GM21529 (cell line): ENCODE results near the gene CACNG4.
"Not testable (repeated sequence)": the region's sequence is repeated elsewhere in the genome, so short reads cannot be mapped to it uniquely, and the experiment has no call there.

Source experiments
- ATAC-seq: cut with Tn5 transposase; IDR thresholded peaks from one replicate; pipeline ENCODE4 v1.9.1; 2021; ENCODE audit not compliant: unreplicated experiment

CACNG4 gene

GRCh38 chr17:67041119-67041518 is 76.6 kb downstream of the CACNG4 start:
- ATAC-seq: not testable (repeated sequence)

GRCh38 chr17:67041531-67041930 is 77.0 kb downstream of the CACNG4 start:
- no peak for ATAC-seq

- ATAC-seq: no peak
Measured at GRCh38 chr17:67041941-67042899, 77.7 kb downstream of the CACNG4 start.

DNA sequence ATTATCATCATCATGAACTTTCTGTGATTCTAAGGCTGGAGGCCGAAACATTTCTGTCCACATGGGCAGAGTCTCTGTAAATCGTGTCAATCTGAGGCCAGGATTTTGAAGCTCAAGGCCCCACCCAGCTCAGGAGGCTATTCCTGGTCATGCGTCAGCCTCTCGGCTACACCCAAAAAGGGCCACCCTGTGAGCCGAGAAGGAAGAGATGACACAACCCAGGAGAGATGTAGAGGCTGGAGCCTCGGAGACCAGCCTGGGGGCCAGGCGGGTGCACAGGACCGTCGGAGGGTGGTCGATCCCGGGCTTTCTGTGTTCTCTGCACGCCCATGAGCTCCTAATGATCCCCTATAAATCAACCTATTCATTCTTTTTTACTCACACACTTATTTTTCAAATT is 78.8 kb downstream of the CACNG4 start:
- no peak for ATAC-seq

DNA sequence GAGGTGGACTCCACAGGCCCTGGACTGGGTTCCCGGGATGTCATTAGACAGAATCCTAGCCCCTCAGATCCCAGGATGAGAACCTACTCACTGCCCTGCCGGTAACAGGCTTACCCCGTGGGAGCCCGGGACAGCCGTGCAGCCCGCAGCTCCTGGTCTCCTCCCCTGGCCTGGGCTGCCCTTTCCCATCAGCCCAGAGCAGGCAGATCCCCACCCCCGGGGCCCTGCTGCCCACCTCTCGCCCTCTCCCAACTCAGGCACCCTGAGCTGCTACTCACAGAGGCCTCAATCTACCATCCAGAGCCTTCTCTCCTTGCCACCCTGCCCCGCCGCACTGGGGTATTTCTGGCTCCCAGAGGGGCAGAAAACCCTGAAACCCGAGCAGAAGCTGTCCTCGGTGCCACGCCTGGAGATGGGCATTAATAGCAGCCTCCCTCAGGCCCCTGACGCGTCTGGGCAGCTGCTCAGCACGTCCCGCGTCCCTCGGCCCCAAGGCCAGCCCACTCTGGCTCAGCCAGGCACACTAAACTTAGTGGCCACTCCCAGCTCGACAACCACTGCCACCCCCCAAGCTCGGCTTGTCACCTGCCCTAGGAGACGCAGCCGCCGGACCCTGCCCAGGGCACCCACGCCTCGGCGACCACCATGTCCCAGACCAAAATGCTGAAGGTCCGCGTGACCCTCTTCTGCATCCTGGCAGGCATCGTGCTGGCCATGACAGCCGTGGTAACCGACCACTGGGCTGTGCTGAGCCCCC is 79.7 kb downstream of the CACNG4 start, which contains the start of gene CACNG1:
TSS of gene CACNG1 (plus strand) at position 539 of the 757 bp plus-strand sequence. CDS start at position 646, 107 bp downstream.
- ATAC-seq: no peak

DNA sequence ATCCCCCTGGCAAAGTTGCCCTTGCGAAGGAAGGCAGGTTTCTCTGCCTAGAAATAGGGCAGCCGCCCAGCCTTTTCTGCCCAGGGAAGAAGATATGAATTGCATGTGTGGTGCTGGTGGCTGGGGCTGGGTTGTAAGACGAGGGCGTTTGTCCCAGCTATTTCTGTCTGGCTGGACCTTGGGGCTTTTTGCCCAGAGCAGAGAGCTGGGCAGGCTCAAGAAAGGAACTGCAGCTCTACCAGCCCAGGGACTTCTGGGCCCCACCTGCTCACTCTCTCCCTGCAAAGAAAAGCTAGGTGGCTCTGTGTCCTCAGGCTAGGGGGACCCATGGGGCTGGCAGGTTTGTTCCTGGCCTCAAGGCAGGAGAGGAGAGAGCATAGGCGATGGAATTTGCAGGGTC is 80.4 kb downstream of the CACNG4 start:
- ATAC-seq: no peak

DNA sequence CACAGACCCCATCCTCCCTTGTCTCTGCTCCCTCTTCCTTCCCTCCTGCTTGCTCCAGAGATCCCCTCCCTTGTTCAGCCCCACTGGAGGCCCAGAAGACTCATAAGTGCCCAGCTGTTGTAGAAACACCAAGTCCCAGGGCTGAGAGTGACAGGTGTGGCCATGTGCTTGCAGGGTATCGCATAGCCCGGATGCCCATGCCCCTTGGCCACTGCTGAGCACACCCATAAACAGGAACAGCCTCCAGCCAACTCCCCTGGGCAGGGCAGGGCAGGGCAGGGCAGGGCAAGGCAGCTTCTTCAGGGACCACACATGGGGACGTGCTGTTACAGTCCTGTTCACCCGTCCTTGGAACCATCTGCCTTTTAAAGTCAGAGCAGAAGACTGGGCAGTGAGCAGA is 81.9 kb downstream of the CACNG4 start:
- no peak for ATAC-seq

GRCh38 chr17:67047382-67047781 is 82.9 kb downstream of the CACNG4 start:
- no peak for ATAC-seq

- no peak for ATAC-seq
Measured at GRCh38 chr17:67049025-67049739, 84.7 kb downstream of the CACNG4 start.

- no peak for ATAC-seq
Measured at GRCh38 chr17:67050066-67050465, 85.6 kb downstream of the CACNG4 start.

DNA sequence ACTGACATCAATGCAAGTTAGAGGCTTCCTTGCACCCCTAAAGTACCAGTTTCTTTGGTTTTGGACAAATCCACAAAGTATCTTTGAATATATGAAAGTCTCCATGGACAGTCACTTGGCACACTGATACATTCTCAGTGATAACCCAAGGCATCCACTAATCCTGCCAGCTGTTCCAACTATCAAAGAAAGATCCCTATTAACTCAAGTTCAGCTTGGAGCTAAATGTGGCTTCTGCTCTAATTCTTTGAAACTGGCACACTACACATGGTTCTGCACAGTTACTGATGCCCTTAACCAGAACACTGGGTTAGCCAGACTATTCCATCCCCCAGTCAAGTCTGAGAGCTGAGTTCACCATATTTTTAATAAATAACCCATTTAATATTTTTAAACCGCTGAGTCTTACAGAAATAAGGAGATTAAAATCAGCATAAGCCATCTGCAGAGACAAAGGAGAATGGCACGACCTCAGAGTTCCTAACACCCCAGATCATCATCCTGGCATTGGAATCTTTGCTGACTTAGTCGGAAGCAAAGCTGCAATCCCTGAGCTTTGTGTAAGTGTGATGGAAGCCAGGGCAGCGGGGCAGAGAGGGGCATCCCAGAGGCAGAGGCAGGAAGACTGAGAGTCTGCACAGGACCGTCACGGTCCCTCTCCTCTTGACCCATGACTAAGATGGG is 86.1 kb downstream of the CACNG4 start:
- ATAC-seq: no peak

GRCh38 chr17:67051155-67051538 is 86.6 kb downstream of the CACNG4 start:
- no peak for ATAC-seq

- ATAC-seq: no peak
Measured at GRCh38 chr17:67051837-67052236, 87.3 kb downstream of the CACNG4 start.

DNA sequence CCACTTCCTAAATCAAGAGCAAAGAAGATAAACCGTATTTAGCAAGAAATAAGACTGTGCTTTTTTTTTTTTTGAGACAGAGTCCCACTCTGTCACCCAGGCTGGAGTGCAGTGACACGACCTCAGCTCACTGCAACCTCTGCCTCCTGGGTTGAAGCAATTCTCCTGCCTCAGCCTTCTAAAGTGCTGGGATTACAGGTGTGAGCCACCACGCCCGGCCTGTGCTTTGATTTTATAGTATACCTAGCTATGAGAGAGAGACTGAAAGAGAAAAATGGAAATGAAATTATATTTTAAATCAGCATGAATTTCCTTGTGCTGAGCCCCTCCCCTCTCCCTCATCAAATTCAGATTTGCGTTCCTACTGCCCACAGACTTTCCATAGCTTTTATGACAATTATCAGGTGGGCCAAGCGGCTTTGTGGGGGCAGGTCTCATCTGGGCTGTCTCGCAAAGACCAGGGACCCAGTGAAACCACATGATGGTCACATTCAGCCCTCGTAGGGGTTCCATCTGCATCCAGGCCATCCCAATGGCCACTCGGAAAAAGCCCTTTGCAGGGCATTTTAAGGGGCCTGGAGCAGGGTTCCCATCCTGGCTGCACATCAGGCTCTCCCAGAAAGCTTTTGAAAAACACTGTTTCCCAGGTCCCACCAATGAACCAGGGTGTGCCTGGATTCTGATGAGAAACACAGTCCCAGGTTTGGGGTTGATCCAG is 88.4 kb downstream of the CACNG4 start:
- ATAC-seq: no peak

DNA sequence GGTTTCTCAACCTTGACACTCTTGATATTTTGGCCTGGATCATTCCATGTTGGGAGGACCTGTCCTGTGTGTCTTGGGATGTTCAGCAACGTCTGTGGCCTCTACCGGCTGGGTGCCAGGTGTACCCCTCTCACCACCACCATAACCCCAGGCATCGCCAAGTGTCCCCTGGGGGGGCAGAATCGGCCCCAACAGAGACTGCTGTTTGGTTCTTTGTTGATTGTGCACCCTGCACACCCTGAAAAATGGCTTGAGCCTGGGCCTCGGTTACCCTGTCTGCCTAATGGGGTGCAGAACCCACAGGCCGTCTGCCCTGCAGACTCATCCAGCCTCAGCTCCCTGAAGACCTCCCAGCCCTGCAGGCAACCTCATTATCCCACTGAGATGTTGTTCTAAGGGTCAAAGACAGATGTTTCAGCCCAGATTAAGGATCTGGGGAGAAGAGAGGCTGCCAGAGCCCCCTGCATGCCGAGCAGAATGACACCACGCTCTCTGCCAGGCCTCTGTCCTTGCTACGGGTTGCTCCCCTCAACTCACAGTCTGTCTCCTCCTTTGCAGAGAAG is 89.0 kb downstream of the CACNG4 start:
- ATAC-seq: no peak

DNA sequence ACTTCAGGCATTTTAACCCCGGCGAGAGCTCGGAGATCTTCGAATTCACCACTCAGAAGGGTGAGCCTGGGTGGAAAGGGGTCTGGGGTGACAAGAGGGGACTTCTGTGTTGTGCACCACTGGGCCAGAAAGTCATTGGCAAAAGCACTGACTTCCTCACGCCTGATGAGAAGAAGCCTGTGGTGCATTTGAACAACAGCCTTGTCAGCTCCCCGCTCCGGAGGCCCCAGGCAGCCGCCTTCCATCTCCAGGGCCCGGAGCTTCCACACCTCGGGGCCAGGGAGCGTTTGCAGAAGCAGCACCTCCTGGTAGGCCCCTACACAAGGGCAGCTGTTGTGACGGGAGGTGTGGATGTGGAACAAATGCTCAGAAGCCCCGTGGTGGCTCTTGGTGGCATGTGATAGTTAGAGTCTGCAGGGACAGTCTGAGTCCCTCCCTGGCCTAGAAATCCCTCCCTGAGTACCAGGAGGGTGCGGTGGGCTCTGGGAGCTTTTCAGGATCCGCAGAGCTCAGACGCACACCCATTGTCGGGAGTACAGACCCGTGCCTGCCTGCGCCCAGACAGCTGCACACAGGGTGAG is 89.6 kb downstream of the CACNG4 start:
- ATAC-seq: no peak

DNA sequence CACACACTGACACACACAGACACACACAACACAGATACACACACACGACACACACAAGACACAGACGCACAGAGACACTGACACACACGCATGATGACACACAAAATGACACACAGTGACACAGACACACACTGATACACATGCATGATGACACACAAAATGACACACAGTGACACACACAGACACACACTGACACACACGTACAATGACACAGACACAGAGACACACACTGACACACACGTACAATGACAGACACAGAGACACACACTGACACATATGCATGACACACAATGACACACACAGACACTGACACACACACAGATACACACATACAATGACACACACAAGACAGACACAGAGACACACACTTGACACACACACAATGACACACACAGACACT is 90.1 kb downstream of the CACNG4 start:
- no peak for ATAC-seq

DNA sequence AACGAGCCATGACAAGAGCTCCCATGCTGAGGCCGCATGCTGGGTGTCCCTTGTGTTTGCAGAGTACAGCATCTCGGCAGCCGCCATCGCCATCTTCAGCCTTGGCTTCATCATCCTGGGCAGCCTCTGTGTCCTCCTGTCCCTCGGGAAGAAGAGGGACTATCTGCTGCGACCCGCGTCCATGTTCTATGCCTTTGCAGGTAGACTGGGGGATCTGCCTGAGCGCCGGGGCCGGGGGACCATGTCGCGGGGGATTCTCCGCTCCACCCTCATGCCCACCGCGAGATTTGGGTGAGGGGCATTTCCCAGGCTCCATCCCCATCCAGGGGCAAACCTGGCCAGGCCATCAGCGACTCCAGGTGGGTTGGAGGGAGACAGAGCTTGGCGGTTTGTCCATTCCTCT is 90.5 kb downstream of the CACNG4 start:
- ATAC-seq: no peak
